ENCODE data around the gene CRCP. TPM values are rescaled to one million over a fixed set of nuclear protein-coding genes. Genes with fewer than 3 reads are reported as not detected.
A peak's percentile ranks its signal among the peaks of the same experiment; 100 is the strongest.
"Not testable (repeated sequence)": the region's sequence is repeated elsewhere in the genome, so short reads cannot be mapped to it uniquely, and the experiment has no call there.

The CRCP gene
- total and polyA plus RNA-seq, 12 donors, result 11.3 to 31.1 (median 22.5) TPM

- no peak for TF ChIP-seq CTCF (IDR thresholded peaks at IDR 0.05)
Measured at GRCh38 chr7:66118603-66119002, 4.0 kb downstream of the CRCP start.

DNA sequence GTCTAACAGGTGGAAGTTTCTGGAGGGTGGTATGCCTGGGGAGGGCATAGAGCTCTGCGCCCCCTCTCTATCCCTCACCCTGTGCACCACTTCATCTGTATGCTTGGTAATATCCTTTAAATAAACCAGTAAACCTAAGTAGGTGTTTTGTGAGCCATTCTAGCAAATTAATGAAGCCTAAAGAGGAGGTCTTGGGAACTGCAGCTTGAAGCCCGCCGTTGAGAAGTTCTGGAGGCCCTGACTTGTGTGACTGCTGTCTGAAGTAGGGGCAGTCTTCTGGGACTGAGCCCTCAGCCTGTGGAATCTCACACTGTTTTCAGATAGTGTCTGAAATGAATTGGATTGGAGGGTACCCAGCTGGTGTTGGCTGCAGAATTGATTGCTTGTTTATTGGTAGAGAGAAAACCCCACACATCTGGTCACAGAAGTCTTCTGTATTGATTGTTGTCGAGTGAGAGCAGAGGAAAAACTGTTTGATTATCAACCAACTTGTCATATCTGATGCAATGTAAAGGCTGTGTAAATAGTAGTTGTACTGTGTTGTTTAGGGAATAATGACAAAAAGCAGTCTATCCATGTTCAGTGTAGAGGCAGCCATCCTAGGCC, 4.7 kb downstream of the CRCP start:
- DNase-seq (no peak), ATAC-seq (no peak)
- H3K36me3 ChIP-seq, result peaks cover 0 to 22% (median 0%) of the 10 kb centered on the region in 9 donors
- H3K9me3 ChIP-seq, result no peaks in the 10 kb centered on the region
- peaks cover 4 to 71% (median 50%) of the 10 kb centered on the region in 9 donors for H3K4me1 ChIP-seq
- no peak overlapping the region for H3K4me3 ChIP-seq
- intact Hi-C loops (cut with DNase I), result loop anchor here in 1 of 10 donors (5.0 kb wide), 1 partner anchor 42 kb away; the partner anchor contains the start of gene ASL
- peak overlapping the region in 2 of 10 donors; percentile 9 to 25 for H3K27ac ChIP-seq
- H3K27me3 ChIP-seq, result no peaks in the 10 kb centered on the region
- no peak for TF ChIP-seq CTCF (IDR thresholded peaks at IDR 0.05)
- WGBS, 2 donors, result 82 to 83% methylated on average over 4 of the region's 4 CpGs

More at GRCh38 chr7:66118603-66119002, 4.0 kb downstream of the CRCP start:
- DNase-seq (no peak), ATAC-seq (no peak)
- H3K9me3 ChIP-seq, result no peaks in the 10 kb centered on the region
- WGBS, 2 donors, result 64 to 66% methylated on average over 3 of the region's 3 CpGs
- intact Hi-C loops (cut with DNase I), result loop anchor here in 1 of 10 donors (5.0 kb wide), 1 partner anchor 41 kb away; the partner anchor contains the start of gene ASL
- H3K4me1 ChIP-seq, result peaks cover 4 to 72% (median 52%) of the 10 kb centered on the region in 9 donors
- H3K4me3 ChIP-seq, result no peak overlapping the region
- H3K36me3 ChIP-seq, result peaks cover 0 to 22% (median 0%) of the 10 kb centered on the region in 9 donors
- H3K27me3 ChIP-seq, result no peaks in the 10 kb centered on the region
- peak overlapping the region in 1 of 10 donors; percentile 25 for H3K27ac ChIP-seq

DNA sequence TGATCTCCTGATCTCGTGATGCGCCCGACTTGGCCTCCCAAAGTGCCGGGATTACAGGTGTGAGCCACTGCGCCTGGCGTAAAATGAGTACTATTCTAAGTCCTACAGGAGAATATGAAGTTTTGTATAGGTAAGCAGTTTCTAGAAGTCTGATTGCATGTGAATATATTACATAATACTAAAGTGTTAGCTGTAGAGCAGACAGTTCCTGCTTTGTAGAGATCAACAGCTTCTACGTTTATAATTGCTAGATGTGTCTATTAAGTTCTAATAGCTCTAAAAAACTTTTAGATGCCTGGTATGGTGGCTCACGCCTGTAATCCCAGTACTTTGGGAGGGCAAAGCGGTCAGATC, 8.5 kb downstream of the CRCP start:
- ATAC-seq (no peak), DNase-seq (no peak)
- Histone ChIP-seq H3K9me3 (no peaks in the 10 kb centered on the region), H3K4me3 (no peak overlapping the region), H3K4me1 (peaks cover 0 to 74% (median 47%) of the 10 kb centered on the region in 9 donors), H3K27ac (no peak overlapping the region), H3K27me3 (no peaks in the 10 kb centered on the region), H3K36me3 (peaks cover 0 to 18% (median 0%) of the 10 kb centered on the region in 9 donors)
- no peak for TF ChIP-seq CTCF (IDR thresholded peaks at IDR 0.05)
- intact Hi-C loops (cut with DNase I), result no loop called here
- WGBS, 2 donors, result 97 to 98% methylated on average over 9 of the region's 9 CpGs

DNA sequence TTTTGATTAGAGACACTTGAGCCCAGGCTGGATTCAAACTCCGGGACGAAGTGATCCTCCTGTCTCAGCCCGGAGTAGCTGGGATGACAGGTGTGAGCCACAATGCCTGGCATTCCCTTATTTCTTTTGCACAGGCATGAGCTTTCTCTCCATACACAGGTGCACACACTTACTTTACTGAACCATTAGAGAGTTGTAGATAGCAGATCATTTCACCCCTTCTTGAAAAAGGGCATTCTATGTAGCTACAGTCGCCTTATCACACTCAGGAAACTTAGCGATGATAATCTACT, 9.9 kb downstream of the CRCP start:
- Histone ChIP-seq H3K36me3 (peaks cover 0 to 12% (median 0%) of the 10 kb centered on the region in 9 donors), H3K27ac (peak overlapping the region in 3 of 10 donors; percentile 0 to 41 (median 35)), H3K4me1 (peaks cover 0 to 67% (median 33%) of the 10 kb centered on the region in 9 donors)
- WGBS, 2 donors, result 26 to 44% methylated on average over 5 of the region's 5 CpGs
- H3K4me3 ChIP-seq; H3K9me3 ChIP-seq; DNase-seq; intact Hi-C loops (cut with DNase I); H3K27me3 ChIP-seq: not testable (repeated sequence)
- peak in 1 of 8 donors; percentile 26 for ATAC-seq

DNA sequence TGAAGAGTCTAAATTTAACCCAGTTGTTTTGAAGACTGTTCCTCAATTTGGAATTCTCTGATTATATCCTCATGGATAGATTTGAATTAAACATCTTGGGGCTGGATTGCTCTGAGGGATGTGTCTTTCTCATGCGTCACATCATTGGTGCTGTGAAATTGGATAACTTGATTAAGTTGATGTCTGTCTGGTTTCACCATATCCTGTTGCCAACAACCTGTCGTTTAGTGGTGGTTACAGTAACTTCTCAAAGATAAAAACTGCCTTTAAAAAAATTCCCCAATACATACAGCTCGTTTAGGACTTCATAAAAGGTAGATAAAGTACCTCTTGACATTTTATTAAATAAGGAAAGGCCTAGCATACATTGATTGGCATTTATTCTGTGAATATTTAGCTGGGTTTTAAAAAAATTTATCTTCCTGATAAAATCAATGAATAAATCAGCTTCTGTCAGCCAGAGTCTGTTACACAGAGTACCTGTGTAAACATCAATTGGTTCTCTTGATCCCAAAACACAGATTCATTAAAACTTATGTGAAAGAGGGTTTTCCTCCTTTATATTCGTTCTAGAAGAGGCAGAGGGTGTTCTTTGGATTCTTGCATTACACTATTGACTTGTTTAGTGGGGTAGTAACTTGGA, 10.5 kb downstream of the CRCP start:
- Histone ChIP-seq H3K4me1 (peaks cover 0 to 63% (median 29%) of the 10 kb centered on the region in 9 donors), H3K27ac (peak overlapping the region in 7 of 10 donors; percentile 9 to 71 (median 47)), H3K36me3 (peaks cover 0 to 13% (median 0%) of the 10 kb centered on the region in 9 donors), H3K9me3 (no peaks in the 10 kb centered on the region), H3K4me3 (no peak overlapping the region), H3K27me3 (no peaks in the 10 kb centered on the region)
- ATAC-seq, result peak in 5 of 8 donors; percentile 33 to 48 (median 38)
- no peak for DNase-seq
- intact Hi-C loops (cut with DNase I), result no loop called here
- WGBS, 2 donors, result 20 to 27% methylated on average over 4 of the region's 4 CpGs
- TF ChIP-seq CTCF (IDR thresholded peaks at IDR 0.05), result no peak

DNA sequence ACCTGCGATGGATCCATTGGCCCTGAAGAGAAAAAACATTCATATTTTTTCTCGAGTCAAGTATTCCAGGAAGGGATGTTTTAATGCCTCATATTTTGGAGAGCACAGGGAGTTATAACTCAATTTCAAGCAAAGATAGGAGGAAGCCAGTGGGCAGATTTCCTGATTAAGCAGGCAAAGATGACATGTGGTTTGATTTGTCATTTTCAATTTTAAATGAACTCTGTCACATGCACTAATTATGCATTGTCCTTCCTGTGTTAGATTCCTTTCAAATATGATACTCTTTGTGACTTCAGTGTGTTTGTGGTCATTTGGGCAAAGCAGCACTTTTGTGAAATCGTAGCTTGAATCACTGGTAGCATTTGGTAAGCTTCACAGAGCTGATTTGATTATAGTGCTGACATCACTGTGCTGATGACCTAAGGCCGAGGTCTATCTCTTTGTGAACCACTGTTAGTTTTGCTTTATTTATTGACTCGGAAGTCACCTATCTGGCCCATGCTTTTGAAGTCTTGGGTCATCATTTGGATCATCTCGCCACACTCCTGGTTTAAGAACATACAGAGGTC, 11.2 kb downstream of the CRCP start:
- intact Hi-C loops (cut with DNase I), result not testable (repeated sequence)

GRCh38 chr7:66127172-66127571, 12.5 kb downstream of the CRCP start:
- ATAC-seq, result peak in 5 of 8 donors; percentile 29 to 71 (median 54)
- Histone ChIP-seq H3K36me3 (peaks cover 0 to 22% (median 14%) of the 10 kb centered on the region in 9 donors), H3K4me1 (peaks cover 0 to 56% (median 29%) of the 10 kb centered on the region in 9 donors)
- H3K27ac ChIP-seq; DNase-seq; H3K27me3 ChIP-seq; intact Hi-C loops (cut with DNase I); H3K9me3 ChIP-seq; H3K4me3 ChIP-seq: not testable (repeated sequence)
- 53 to 62% methylated on average over 3 of the region's 3 CpGs for WGBS, 2 donors

More for the DNA sequence above, 11.2 kb downstream of the CRCP start:
- WGBS, 2 donors, result 75 to 84% methylated on average over 6 of the region's 6 CpGs
- H3K9me3 ChIP-seq, H3K27me3 ChIP-seq, DNase-seq, H3K4me3 ChIP-seq: not testable (repeated sequence)
- Histone ChIP-seq H3K4me1 (peaks cover 0 to 60% (median 29%) of the 10 kb centered on the region in 9 donors), H3K27ac (peak overlapping the region in 7 of 10 donors; percentile 9 to 71 (median 47)), H3K36me3 (peaks cover 0 to 19% (median 1%) of the 10 kb centered on the region in 9 donors)
- peak in 2 of 8 donors; percentile 11 to 25 for ATAC-seq

All from heart right ventricle (tissue), 16 donors.